ENCODE results near the gene YWHAH.
"Not testable (repeated sequence)": the region's sequence is repeated elsewhere in the genome, so short reads cannot be mapped to it uniquely, and the experiment has no call there.

YWHAH gene

DNA sequence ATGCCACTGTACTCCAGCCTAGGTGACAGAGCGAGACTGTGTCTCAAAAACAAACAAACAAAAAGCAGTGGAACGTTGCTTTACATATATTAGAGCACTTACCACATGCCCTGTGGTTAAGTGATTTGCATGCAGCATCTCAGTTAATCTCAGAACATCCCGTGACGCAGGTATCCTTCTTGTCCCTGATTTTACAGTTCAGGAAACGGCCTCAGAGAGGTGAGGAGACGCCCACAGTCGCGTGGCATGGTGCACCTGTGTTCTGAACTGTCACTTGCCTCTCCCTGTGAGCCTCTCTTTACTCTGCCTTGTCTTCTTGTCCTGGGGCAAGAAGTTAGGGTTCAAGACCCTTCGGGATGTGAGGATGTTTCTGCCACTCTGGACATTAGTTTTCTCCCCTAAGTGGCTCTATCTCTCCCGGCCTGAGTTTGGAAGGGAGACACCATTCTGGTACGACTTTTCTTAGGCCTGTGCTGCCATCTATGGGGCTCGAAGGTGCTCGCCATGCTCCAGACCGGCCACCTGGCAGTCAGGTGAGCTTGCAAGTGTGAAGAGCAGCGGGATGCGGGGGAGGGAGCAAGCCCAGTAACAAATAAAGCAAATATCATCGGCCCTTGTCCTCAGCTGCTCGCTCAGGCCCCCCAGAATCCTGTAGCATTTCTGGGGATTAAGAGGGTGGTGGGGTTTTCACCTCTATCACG, 25.6 kb downstream of the YWHAH start:
- peak; percentile 58 to 90 (median 79) for DNase-seq
- intact Hi-C loops (cut with DNase I) = loop anchor here (5.0 to 10.0 kb wide), 4 partner anchors 115 to 505 kb away; partner anchors contain the start of gene FBXO7

GRCh38 chr22:31970490-31971444, 26.4 kb downstream of the YWHAH start:
- peak; percentile 63 to 94 (median 89) for DNase-seq
- intact Hi-C loops (cut with DNase I) = loop anchor here (10.0 kb wide), 3 partner anchors 114 to 504 kb away; partner anchors contain the start of gene FBXO7

GRCh38 chr22:31972180-31972579, 27.8 kb downstream of the YWHAH start:
- intact Hi-C loops (cut with DNase I) = loop anchor here (10.0 kb wide), 3 partner anchors 113 to 503 kb away; partner anchors contain the start of gene FBXO7
- DNase-seq = no peak

DNA sequence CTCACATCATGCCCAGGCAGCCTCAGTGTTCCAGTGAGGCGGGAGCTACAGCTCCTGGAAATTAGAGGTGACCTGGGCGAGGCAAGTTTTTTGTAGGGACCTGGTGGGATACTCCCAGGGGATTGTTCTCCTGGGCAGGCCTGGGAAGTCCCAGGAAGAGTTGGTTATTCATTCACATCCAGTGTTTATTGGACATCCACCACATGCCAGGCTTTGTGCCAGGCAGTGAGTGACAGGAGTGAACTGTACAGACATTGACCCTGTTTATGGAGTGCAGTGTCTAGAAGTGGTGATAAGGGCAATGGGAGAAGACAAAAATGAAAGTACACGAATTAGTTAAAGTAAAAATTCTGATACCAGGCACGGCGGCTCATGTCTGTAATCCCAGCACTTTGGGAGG, 29.4 kb downstream of the YWHAH start:
- DNase-seq = no peak
- intact Hi-C loops (cut with DNase I) = loop anchor here (10.0 kb wide), 3 partner anchors 111 to 501 kb away; partner anchors contain the start of gene FBXO7

DNA sequence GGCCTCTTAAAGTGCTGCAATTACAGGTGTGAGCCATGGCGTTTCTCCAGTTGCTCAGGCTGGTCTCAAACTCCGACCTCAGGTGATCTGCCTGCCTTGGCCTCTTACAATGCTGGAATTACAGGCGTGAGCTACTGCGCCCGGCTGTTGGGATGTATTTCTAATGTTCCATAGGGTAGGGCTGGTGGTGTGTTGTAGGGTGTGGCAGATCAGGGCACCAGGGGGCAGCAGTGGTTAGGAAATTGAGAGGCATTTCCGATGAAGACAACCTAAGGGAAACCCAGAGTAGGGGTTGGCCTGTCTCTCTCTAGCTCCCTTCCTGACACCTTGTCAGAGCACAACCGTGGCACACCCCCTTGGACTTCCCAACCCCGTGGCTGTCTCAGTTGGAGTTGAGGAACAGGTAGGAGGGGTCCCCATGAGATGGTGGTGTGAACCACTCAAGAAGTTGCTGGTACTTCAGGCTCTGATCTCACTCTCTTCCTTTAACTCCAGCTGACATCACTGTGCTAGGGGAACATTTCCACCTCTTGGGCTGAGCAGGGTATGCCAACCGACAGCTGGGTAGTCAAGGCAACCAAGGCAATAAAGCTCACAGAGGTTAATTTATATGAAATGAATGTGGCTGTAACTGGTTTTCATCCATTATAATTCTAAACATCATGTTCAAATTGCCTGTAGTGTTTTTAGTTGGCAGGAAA, 33.0 kb downstream of the YWHAH start:
- intact Hi-C loops (cut with DNase I) = loop anchor here (10.0 kb wide), 3 partner anchors 108 to 498 kb away; partner anchors contain the start of gene FBXO7
- peak; percentile 50 to 89 (median 78) for DNase-seq

DNA sequence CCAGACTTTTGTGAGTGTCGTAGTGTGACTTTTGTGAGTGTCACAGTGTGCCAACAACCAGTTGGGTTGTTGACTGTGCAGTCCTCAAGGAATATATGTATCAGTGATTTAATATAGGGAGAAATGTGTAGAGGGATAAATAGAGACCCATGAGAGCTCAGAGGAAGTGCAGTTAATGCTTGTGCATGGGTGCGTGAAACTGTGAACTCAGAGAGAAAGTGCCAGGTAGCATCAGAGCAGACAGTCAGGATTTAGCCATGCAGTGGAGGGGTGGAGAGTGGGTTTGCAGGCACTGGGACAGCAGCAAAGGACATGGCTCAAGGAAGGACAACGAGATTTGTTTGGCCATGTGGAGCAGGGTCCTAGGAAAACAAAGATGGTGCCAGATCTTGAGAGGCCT, 33.6 kb downstream of the YWHAH start:
- DNase-seq = no peak
- intact Hi-C loops (cut with DNase I) = loop anchor here (10.0 kb wide), 3 partner anchors 107 to 497 kb away; partner anchors contain the start of gene FBXO7

GRCh38 chr22:31980628-31981027, 36.3 kb downstream of the YWHAH start:
- DNase-seq = no peak
- intact Hi-C loops (cut with DNase I) = loop anchor here (10.0 kb wide), 1 partner anchor 284 kb away; no protein-coding TSS in a partner anchor

DNA sequence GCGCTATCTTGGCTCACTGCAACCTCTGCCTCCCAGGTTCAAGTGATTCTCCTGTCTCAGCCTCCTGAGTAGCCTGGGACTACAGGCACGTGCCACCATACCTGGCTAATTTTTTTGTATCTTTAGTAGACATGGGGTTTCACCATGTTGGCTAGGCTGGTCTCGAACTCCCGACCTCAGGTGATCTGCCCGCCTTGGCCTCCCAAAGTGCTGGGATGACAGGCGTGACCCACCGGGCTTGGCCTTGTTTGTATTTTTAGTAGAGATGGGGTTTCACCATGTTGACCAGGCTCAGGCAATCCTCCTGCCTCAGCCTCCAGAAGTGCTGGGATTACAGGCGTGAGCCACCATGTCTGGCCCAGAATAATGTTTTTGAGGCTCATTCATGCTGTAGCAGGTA, 37.6 kb downstream of the YWHAH start:
- intact Hi-C loops (cut with DNase I) = loop anchor here (10.0 kb wide), 1 partner anchor 283 kb away; no protein-coding TSS in a partner anchor
- not testable (repeated sequence) for DNase-seq

DNA sequence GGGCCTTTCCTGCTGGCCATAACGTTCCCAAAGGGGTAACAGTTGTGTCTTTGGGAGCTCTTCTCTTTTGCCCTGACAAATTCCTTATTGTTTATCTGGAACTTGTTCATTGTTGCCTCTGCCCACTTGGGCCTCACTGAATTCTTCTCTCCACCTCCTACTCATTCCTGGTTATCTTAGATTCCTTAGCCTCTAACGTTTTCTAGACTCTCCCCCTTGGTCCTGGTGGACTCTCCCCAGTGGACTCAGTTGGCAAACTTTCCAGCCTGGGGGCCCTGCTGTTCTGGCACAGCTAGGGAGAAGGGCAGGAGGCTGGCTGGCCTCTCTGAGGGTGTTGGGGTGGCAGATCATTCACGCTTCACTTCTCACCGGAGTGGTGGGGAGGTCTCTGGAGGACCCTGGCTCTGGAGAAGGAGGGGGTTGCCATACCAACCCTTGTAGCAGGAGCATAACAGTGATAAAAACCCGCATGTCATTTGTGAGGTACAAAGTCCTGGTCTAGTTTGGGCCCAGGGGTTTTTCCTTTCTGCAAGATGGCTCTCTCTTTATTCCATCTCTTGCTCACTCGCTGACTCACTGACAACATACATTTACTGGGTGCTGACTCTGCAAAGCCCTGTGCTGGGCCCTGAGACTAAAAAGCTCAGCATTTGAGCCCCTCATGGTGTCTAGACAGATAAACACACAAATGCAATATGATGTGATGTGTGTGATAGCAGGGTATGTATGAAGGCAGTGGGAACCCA, 39.7 kb downstream of the YWHAH start:
- no peak for DNase-seq

GRCh38 chr22:31987218-31987617, 42.9 kb downstream of the YWHAH start:
- intact Hi-C loops (cut with DNase I) = loop anchor here (10.0 kb wide), 1 partner anchor 278 kb away; no protein-coding TSS in a partner anchor
- DNase-seq = no peak

More for the DNA sequence above, 39.7 kb downstream of the YWHAH start:
- intact Hi-C loops (cut with DNase I) = loop anchor here (10.0 kb wide), 1 partner anchor 281 kb away; no protein-coding TSS in a partner anchor

GRCh38 chr22:31991102-31991839, 46.9 kb downstream of the YWHAH start:
- DNase-seq = peak in 8 of 42 donors; percentile 9 to 51 (median 20)
- intact Hi-C loops (cut with DNase I) = no loop called here

DNA sequence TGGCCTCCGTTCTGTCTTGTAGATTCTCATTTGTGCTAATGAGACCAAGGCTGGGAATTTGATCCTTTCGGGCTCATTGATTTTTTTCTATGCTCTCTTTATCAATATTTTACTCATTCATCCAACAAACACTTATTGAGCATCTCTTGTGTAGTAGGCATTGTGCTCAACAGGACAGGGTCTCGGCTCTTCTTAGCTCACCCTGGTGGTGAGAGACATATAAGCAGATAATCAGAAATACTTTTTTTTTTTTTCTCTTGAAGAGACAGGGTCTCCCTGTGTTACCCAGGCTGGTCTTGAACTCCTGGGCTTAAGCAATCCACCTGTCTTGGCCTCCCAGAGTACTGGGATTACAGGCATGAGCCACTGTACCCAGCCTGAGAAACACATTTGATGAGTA, 50.7 kb downstream of the YWHAH start:
- intact Hi-C loops (cut with DNase I) = no loop called here

GRCh38 chr22:31995807-31996206, 51.5 kb downstream of the YWHAH start:
- no peak for DNase-seq
- intact Hi-C loops (cut with DNase I) = no loop called here

More for the DNA sequence above, 50.7 kb downstream of the YWHAH start:
- DNase-seq = no peak

DNA sequence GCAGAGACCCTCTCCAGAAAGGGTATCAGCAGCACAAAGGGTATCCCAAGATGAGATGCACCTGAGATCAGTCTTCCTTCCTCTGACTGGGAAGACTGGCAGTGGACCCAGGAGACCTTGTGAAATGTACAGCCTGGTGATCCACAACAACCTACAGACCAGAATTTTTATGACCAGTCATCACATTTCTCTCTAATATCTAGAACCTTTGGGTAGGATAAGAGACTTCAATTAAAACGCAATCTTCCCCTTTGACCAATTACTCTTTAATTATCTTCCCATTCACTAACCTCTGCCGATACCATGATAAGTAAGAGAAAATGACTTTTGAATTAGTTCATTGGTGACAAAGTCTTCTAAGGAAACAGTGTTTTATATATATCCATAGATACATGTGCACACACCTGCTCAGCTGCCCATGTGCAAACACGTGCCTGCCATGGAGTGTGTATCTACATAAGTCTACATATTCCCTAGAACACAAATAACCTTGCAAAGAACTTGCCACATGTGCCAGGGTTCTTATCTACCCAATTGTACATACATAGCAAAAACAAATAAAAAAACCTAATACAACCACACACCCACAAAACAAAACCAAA, 54.5 kb downstream of the YWHAH start:
- DNase-seq = no peak
- intact Hi-C loops (cut with DNase I) = no loop called here

GRCh38 chr22:32000181-32000580, 55.8 kb downstream of the YWHAH start:
- DNase-seq = no peak
- intact Hi-C loops (cut with DNase I) = no loop called here

GRCh38 chr22:32005453-32005852, 61.1 kb downstream of the YWHAH start:
- DNase-seq = no peak
- intact Hi-C loops (cut with DNase I) = no loop called here
